HCT116 (cell line): ENCODE data around the gene ERBB2. TPM values are rescaled to one million over a fixed set of nuclear protein-coding genes. Genes with fewer than 3 reads are reported as not detected.

Source experiments
- ATAC-seq: fragments of 200-7000 bp; cut with Tn5 transposase; 2 replicates; pipeline ENCODE4 v1.9.1; 2020; ENCODE audit warnings: mild to moderate bottlenecking, moderate library complexity
- BruUV-seq: library from RNA; stranded (reverse); fragments of 400-500 nt; replicated peaks from 2 replicates; lab custom pipeline; 2021; lab: Mats Ljungman, UMichigan
- CTCF ChIA-PET: fragments of 300-600 bp; sonication (Branson Sonifier 250); formaldehyde crosslinking; loops from one replicate; lab custom pipeline; 2021; ENCODE audit warnings: antibody characterized with exemption; lab: Charles Lee
- POLR2A ChIA-PET: fragments of 300-600, 350-600 bp; sonication (Branson Sonifier 250); formaldehyde crosslinking; loops from one replicate; lab custom pipeline; 2021; ENCODE audit warnings: antibody characterized with exemption; lab: Charles Lee
- RAD21 ChIA-PET, 2 experiments: fragments of 300-600 bp; sonication (Branson Sonifier 250); formaldehyde crosslinking; loops; one replicate each; lab custom pipeline; 2023; ENCODE audit warnings: low total read pairs in 2 of 2; ENCODE audit not compliant: uncharacterized antibody in 2 of 2, unreplicated experiment in 2 of 2, low non-redundant PET in 1 of 2; lab: Charles Lee
- DNase-seq: peaks from one replicate; pipeline ENCODE4 v3.0.0-alpha.2; 2010; ENCODE audit warnings: low read depth, low spot score
- H2AFZ ChIP-seq: fragments of 200-600 bp; shearing (Covaris generic), sonication (generic); 2 replicates; pipeline ENCODE4 v1.6.1; 2017; ENCODE audit warnings: low read depth, mixed run types, mixed read lengths, antibody characterized with exemption, low read length; ENCODE audit not compliant: poor library complexity, severe bottlenecking
- H3K27ac ChIP-seq: 2 replicates; pipeline ENCODE4 v1.5.1; 2012; ENCODE audit warnings: low read depth, low read length
- H3K27me3 ChIP-seq: fragments of 200-600 bp; sonication (generic); 2 replicates; pipeline ENCODE4 v1.6.1; 2016; ENCODE audit warnings: mixed run types, low read length, mixed read lengths; ENCODE audit not compliant: insufficient read depth
- H3K36me3 ChIP-seq, 2 experiments: fragments of 200-500 bp in 1 of 2; fragments of 200-600 bp in 1 of 2; sonication (Bioruptor generic) in 1 of 2; sonication (generic) in 1 of 2; 2 replicates each; pipeline versions ENCODE4 v1.5.1 to v1.6.1; 2014 to 2016; ENCODE audit warnings: low read length in 2 of 2, inconsistent platforms in 1 of 2, mixed read lengths in 1 of 2, mixed run types in 1 of 2; ENCODE audit not compliant: insufficient read depth in 2 of 2, control insufficient read depth in 1 of 2
- H3K4me1 ChIP-seq, 2 experiments: fragments of 200-600 bp in 1 of 2; sonication (generic) in 1 of 2; 2 replicates each; pipeline versions ENCODE4 v1.5.1 to v1.6.1; 2012 to 2017; ENCODE audit warnings: low read length in 2 of 2, inconsistent platforms in 1 of 2, mild to moderate bottlenecking in 1 of 2, mixed read lengths in 1 of 2, mixed run types in 1 of 2, moderate library complexity in 1 of 2; ENCODE audit not compliant: insufficient read depth in 2 of 2, control insufficient read depth in 1 of 2
- H3K4me2 ChIP-seq: fragments of 200-600 bp; sonication (generic); 2 replicates; pipeline ENCODE4 v1.6.1; 2017; ENCODE audit warnings: mixed run types, low read length, mixed read lengths
- H3K4me3 ChIP-seq, 2 experiments: fragments of 200-600 bp in 1 of 2; sonication (generic) in 1 of 2; replicated peaks in 1 of 2; 2 replicates each; pipeline ENCODE4 v1.5.1; 2011 to 2016; ENCODE audit warnings: low read length in 2 of 2, control low read depth in 1 of 2, low read depth in 1 of 2, mild to moderate bottlenecking in 1 of 2, mixed read lengths in 1 of 2, mixed run types in 1 of 2
- H3K79me2 ChIP-seq: fragments of 200-600 bp; sonication (generic); 2 replicates; pipeline ENCODE4 v1.6.1; 2017; ENCODE audit warnings: mild to moderate bottlenecking, mixed run types, low read length, moderate library complexity, mixed read lengths; ENCODE audit not compliant: insufficient read depth
- H3K9ac ChIP-seq: fragments of 200-600 bp; sonication (generic); 2 replicates; pipeline ENCODE4 v1.6.1; 2016; ENCODE audit warnings: low read length, mixed read lengths
- H3K9me2 ChIP-seq: fragments of 200-600 bp; sonication (generic), shearing (Covaris generic); 2 replicates; pipeline ENCODE4 v1.6.1; 2017; ENCODE audit warnings: mixed run types, mild to moderate bottlenecking, moderate library complexity; ENCODE audit not compliant: insufficient read depth
- H3K9me3 ChIP-seq, 2 experiments: fragments of 200-500 bp in 1 of 2; fragments of 200-600 bp in 1 of 2; sonication (Bioruptor generic) in 1 of 2; sonication (generic) in 1 of 2; 2 replicates each; pipeline ENCODE4 v1.6.1; 2014 to 2017; ENCODE audit warnings: low read length in 2 of 2, mixed read lengths in 2 of 2, inconsistent platforms in 1 of 2, low read depth in 1 of 2, mild to moderate bottlenecking in 1 of 2, mixed run types in 1 of 2, moderate library complexity in 1 of 2; ENCODE audit not compliant: control insufficient read depth in 1 of 2, insufficient read depth in 1 of 2
- H4K20me1 ChIP-seq: fragments of 200-600 bp; sonication (generic), shearing (Covaris generic); 2 replicates; pipeline ENCODE4 v1.6.1; 2017; ENCODE audit warnings: mixed run types, mild to moderate bottlenecking, moderate library complexity; ENCODE audit not compliant: insufficient read depth
- CBX3 ChIP-seq: IDR thresholded peaks from 2 replicates; pipeline ENCODE4 v1.6.1; 2012; ENCODE audit warnings: low read depth
- ELF1 ChIP-seq: IDR thresholded peaks from 2 replicates; pipeline ENCODE4 v1.6.1; 2012; ENCODE audit warnings: low read depth, borderline replicate concordance
- EZH2phosphoT487 ChIP-seq: fragments of 200-600 bp; IDR thresholded peaks from 2 replicates; pipeline ENCODE4 v1.6.1; 2018; ENCODE audit warnings: antibody characterized with exemption, borderline replicate concordance
- FOSL1 ChIP-seq: IDR thresholded peaks from 2 replicates; pipeline ENCODE4 v1.6.1; 2012; ENCODE audit warnings: low read depth
- POLR2A ChIP-seq: IDR thresholded peaks from 2 replicates; pipeline ENCODE4 v1.7.0; 2011; ENCODE audit warnings: borderline replicate concordance; ENCODE audit not compliant: insufficient read depth, insufficient read length; ENCODE audit errors: extremely low read depth
- POLR2AphosphoS5 ChIP-seq: IDR thresholded peaks from 2 replicates; pipeline ENCODE4 v1.6.1; 2011; ENCODE audit warnings: mild to moderate bottlenecking, low read depth, low read length, moderate library complexity
- RAD21 ChIP-seq: IDR thresholded peaks from 2 replicates; pipeline ENCODE4 v1.6.1; 2012; ENCODE audit warnings: low read depth, mild to moderate bottlenecking
- SIN3A ChIP-seq: IDR thresholded peaks from 2 replicates; pipeline ENCODE4 v1.6.1; 2012; ENCODE audit warnings: low read depth
- SP1 ChIP-seq: IDR thresholded peaks from 2 replicates; pipeline ENCODE4 v1.6.1; 2012; ENCODE audit warnings: low read depth
- TCF7L2 ChIP-seq: IDR thresholded peaks from 2 replicates; pipeline ENCODE4 v1.7.0; 2011; ENCODE audit warnings: borderline replicate concordance, inconsistent platforms; ENCODE audit not compliant: insufficient read depth, insufficient read length; ENCODE audit errors: extremely low read depth
- YY1 ChIP-seq: IDR thresholded peaks from 2 replicates; pipeline ENCODE4 v1.6.1; 2011; ENCODE audit warnings: low read length, low read depth, moderate library complexity, mild to moderate bottlenecking; ENCODE audit not compliant: insufficient replicate concordance; ENCODE audit errors: extremely low read depth
- ZNF274 ChIP-seq: fragments of 200-500 bp; sonication (Bioruptor generic); IDR thresholded peaks from 2 replicates; pipeline ENCODE4 v1.6.1; 2014; ENCODE audit warnings: mild to moderate bottlenecking, low read depth, low read length, inconsistent platforms
- intact Hi-C: fragments of 100-400 bp; cut with micrococcal nuclease; formaldehyde crosslinking; loops from 2 replicates; pipeline ENCODE4 v1.10.0; 2022
- total RNA-seq: library from RNA; stranded (reverse); gene quantifications from one replicate; pipeline ENCODE4 v1.2.1, GENCODE V29; 2021; ENCODE audit not compliant: unreplicated experiment
- TF ChIP-seq, protein P1 (sequence below), 3 experiments: fragments of 200-600 bp in 1 of 3; sonication (generic) in 1 of 3; IDR thresholded peaks in 2 of 3; conservative IDR thresholded peaks in 1 of 3; 2 replicates each; pipeline ENCODE4 v1.5.1; 2012 to 2017; ENCODE audit warnings: low read depth in 2 of 3, low read length in 2 of 3, antibody characterized with exemption in 1 of 3, borderline replicate concordance in 1 of 3, control low read depth in 1 of 3, mild to moderate bottlenecking in 1 of 3, mixed read lengths in 1 of 3, mixed run types in 1 of 3, moderate library complexity in 1 of 3; ENCODE audit not compliant: insufficient read depth in 1 of 3
- TF ChIP-seq, protein P2 (sequence below): IDR thresholded peaks from 2 replicates; pipeline ENCODE4 v1.6.1; 2012
- TF ChIP-seq, protein P3 (sequence below): IDR thresholded peaks from 2 replicates; pipeline ENCODE4 v1.6.1; 2011; ENCODE audit warnings: mild to moderate bottlenecking, low read length, moderate library complexity; ENCODE audit not compliant: insufficient replicate concordance; ENCODE audit errors: extremely low read depth
- TF ChIP-seq, protein P4 (sequence below): IDR thresholded peaks from 2 replicates; pipeline ENCODE4 v1.6.1; 2012

Gene ERBB2
- total RNA-seq, 1 experiment from 2014 or later = 75.8 TPM

DNA sequence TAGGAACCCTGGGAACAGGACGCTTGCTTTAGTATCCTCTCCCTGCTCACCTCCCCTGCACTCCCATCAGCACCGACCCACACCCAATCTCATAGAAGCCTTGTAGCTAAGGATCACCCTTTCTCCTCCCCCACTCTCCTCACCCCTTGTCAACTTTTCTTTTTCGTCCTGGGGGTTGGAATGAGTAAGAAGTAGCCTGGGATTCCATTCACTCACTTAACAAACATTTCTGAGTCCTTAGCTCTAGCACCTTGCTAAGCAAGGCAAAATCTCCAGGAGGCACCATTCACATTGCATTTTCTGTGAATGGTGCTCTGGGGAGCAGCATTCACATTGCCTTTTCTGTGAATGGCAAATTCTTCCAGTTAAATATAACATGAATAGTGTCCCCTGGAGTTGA, 10.9 kb upstream of the ERBB2 start:
- peak; percentile 60; the same call in 1 of the 2 replicates for TF ChIP-seq RAD21
- TF ChIP-seq ZNF274 = no peak
- TF ChIP-seq, protein P1, sequence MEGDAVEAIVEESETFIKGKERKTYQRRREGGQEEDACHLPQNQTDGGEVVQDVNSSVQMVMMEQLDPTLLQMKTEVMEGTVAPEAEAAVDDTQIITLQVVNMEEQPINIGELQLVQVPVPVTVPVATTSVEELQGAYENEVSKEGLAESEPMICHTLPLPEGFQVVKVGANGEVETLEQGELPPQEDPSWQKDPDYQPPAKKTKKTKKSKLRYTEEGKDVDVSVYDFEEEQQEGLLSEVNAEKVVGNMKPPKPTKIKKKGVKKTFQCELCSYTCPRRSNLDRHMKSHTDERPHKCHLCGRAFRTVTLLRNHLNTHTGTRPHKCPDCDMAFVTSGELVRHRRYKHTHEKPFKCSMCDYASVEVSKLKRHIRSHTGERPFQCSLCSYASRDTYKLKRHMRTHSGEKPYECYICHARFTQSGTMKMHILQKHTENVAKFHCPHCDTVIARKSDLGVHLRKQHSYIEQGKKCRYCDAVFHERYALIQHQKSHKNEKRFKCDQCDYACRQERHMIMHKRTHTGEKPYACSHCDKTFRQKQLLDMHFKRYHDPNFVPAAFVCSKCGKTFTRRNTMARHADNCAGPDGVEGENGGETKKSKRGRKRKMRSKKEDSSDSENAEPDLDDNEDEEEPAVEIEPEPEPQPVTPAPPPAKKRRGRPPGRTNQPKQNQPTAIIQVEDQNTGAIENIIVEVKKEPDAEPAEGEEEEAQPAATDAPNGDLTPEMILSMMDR (IDR thresholded peaks at IDR 0.05 in 2 of 3, conservative IDR thresholded peaks at IDR 0.05 in 1 of 3; ENCODE audit: borderline replicate concordance in 1 of 3, insufficient read depth in 1 of 3, low read depth in 2 of 3, low read length in 2 of 3) = peak in 1 of 3 experiments; percentile 45; a peak in 1 of 6 replicates
- BruUV-seq = no TSS peak
- H3K9me3 ChIP-seq = no peaks in the 10 kb centered on the region
- peak overlapping the region; percentile 95 for H3K27ac ChIP-seq
- peak overlapping the region; percentile 77 for H3K9ac ChIP-seq
- no peaks in the 10 kb centered on the region for H3K27me3 ChIP-seq
- ATAC-seq (no peak), DNase-seq (no peak)
- no peak overlapping the region for H2AFZ ChIP-seq
- no peaks in the 10 kb centered on the region for H3K36me3 ChIP-seq
- CTCF ChIA-PET = interaction anchor here (1.0 to 2.4 kb wide), 2 partner anchors 36 to 67 kb away, joined by 4 to 9 read pairs; no protein-coding TSS in a partner anchor
- H4K20me1 ChIP-seq = no peaks in the 10 kb centered on the region
- peak overlapping the region; percentile 84 to 89 for H3K4me3 ChIP-seq
- no peaks in the 10 kb centered on the region for H3K79me2 ChIP-seq
- no peaks in the 10 kb centered on the region for H3K9me2 ChIP-seq
- H3K4me1 ChIP-seq = peaks cover 10 to 19% of the 10 kb centered on the region in 2 experiments; a peak in 3 of 4 replicates
- RAD21 ChIA-PET = no interaction called here
- peak overlapping the region; percentile 91 for H3K4me2 ChIP-seq
- POLR2A ChIA-PET = interaction anchor here (2.1 kb wide), 1 partner anchor 11 kb away, joined by 16 read pairs; the partner anchor contains the start of gene ERBB2
- intact Hi-C loops = no loop called here

DNA sequence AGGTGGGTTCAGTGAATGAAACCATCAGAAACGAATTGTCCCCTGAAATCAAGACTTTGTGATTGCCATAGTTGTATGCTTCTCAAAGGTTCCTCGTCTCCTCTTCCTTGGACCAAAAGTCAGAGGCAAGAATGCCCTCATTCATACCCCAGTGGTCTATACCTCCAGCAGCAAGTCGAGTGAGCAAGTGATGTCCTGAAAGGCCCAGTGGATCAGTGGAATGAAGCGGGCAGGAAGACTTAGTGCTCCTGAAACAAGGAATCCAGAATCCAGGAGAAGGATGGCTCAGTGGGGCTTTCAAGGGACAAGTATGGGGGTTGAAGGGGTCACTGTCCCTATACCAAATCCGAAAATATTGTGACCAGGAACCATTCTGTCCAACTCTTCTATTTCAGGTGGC, 5.3 kb upstream of the ERBB2 start:
- H4K20me1 ChIP-seq = no peaks in the 10 kb centered on the region
- H3K4me3 ChIP-seq = no peak overlapping the region
- DNase-seq (no peak), ATAC-seq (no peak)
- no peaks in the 10 kb centered on the region for H3K79me2 ChIP-seq
- H3K27me3 ChIP-seq = no peaks in the 10 kb centered on the region
- BruUV-seq = no TSS peak
- no peaks in the 10 kb centered on the region for H3K9me3 ChIP-seq
- no peak overlapping the region for H3K27ac ChIP-seq
- no peak overlapping the region for H2AFZ ChIP-seq
- ChIA-PET POLR2A (no interaction called here), RAD21 (interaction anchor here in 1 of 2 experiments (0.5 kb wide), 1 partner anchor 251 kb away, joined by 3 read pairs; no protein-coding TSS in a partner anchor), CTCF (no interaction called here)
- no peaks in the 10 kb centered on the region for H3K9me2 ChIP-seq
- H3K4me2 ChIP-seq = no peak overlapping the region
- H3K36me3 ChIP-seq = no peaks in the 10 kb centered on the region
- H3K4me1 ChIP-seq = peaks cover 7 to 11% of the 10 kb centered on the region in 2 experiments; a peak in 3 of 4 replicates
- no peak overlapping the region for H3K9ac ChIP-seq
- intact Hi-C loops = no loop called here
- no peak for TF ChIP-seq POLR2AphosphoS5
- TF ChIP-seq, protein P2, sequence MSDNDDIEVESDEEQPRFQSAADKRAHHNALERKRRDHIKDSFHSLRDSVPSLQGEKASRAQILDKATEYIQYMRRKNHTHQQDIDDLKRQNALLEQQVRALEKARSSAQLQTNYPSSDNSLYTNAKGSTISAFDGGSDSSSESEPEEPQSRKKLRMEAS = no peak
- no peak for TF ChIP-seq FOSL1
- TF ChIP-seq, protein P3, sequence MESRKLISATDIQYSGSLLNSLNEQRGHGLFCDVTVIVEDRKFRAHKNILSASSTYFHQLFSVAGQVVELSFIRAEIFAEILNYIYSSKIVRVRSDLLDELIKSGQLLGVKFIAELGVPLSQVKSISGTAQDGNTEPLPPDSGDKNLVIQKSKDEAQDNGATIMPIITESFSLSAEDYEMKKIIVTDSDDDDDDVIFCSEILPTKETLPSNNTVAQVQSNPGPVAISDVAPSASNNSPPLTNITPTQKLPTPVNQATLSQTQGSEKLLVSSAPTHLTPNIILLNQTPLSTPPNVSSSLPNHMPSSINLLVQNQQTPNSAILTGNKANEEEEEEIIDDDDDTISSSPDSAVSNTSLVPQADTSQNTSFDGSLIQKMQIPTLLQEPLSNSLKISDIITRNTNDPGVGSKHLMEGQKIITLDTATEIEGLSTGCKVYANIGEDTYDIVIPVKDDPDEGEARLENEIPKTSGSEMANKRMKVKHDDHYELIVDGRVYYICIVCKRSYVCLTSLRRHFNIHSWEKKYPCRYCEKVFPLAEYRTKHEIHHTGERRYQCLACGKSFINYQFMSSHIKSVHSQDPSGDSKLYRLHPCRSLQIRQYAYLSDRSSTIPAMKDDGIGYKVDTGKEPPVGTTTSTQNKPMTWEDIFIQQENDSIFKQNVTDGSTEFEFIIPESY = no peak
- TF ChIP-seq, protein P4, sequence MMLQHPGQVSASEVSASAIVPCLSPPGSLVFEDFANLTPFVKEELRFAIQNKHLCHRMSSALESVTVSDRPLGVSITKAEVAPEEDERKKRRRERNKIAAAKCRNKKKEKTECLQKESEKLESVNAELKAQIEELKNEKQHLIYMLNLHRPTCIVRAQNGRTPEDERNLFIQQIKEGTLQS = no peak
- TF ChIP-seq POLR2A = no peak
- no peak for TF ChIP-seq EZH2phosphoT487
- TF ChIP-seq SP1 = no peak
- TF ChIP-seq ELF1 = no peak
- TF ChIP-seq TCF7L2 = no peak
- no peak for TF ChIP-seq CBX3
- TF ChIP-seq SIN3A = no peak
- no peak for TF ChIP-seq YY1
- TF ChIP-seq ZNF274 = no peak
